Measurements from ENCODE around the gene LRRC59.
A peak's percentile ranks its signal among the peaks of the same experiment; 100 is the strongest.

LRRC59 gene

GRCh38 chr17:50386510-50386909, 10.8 kb downstream of the LRRC59 start:
- no peak for DNase-seq (ENCODE audit: low spot score)

GRCh38 chr17:50382931-50383330, 14.4 kb downstream of the LRRC59 start:
- DNase-seq (ENCODE audit: low spot score): no peak

GRCh38 chr17:50381920-50382319, 15.4 kb downstream of the LRRC59 start:
- no peak for DNase-seq (ENCODE audit: low spot score)

- no peak for DNase-seq (ENCODE audit: low spot score)
Observed at GRCh38 chr17:50381260-50381815, 16.0 kb downstream of the LRRC59 start.

GRCh38 chr17:50380369-50381259, 16.7 kb downstream of the LRRC59 start:
- DNase-seq (ENCODE audit: low spot score): no peak

GRCh38 chr17:50379351-50380132, 17.8 kb downstream of the LRRC59 start:
- no peak for DNase-seq (ENCODE audit: low spot score)

- no peak for DNase-seq (ENCODE audit: low spot score)
Observed at GRCh38 chr17:50375858-50376538, 21.3 kb downstream of the LRRC59 start.

GRCh38 chr17:50373705-50374104, 23.6 kb downstream of the LRRC59 start:
- DNase-seq (ENCODE audit: low spot score): no peak

- peak; percentile 81 for DNase-seq (ENCODE audit: low spot score)
Observed at GRCh38 chr17:50372758-50373556, 24.4 kb downstream of the LRRC59 start, which contains the start of the genes EME1 and MRPL27. Gene EME1 (plus strand): TSS chr17:50373229. CDS start chr17:50375209, 1,980 bp downstream. Gene MRPL27 (minus strand): TSS chr17:50373184. CDS start chr17:50373170, 14 bp downstream.

- DNase-seq (ENCODE audit: low spot score): no peak
Observed at GRCh38 chr17:50372222-50372757, 25.0 kb downstream of the LRRC59 start.

GRCh38 chr17:50371526-50371925, 25.8 kb downstream of the LRRC59 start:
- DNase-seq (ENCODE audit: low spot score): no peak

- DNase-seq (ENCODE audit: low spot score): no peak
Observed at GRCh38 chr17:50370052-50370451, 27.3 kb downstream of the LRRC59 start.

- no peak for DNase-seq (ENCODE audit: low spot score)
Observed at GRCh38 chr17:50367401-50367800, 29.9 kb downstream of the LRRC59 start.

GRCh38 chr17:50365649-50366393, 31.5 kb downstream of the LRRC59 start:
- DNase-seq (ENCODE audit: low spot score): no peak

- DNase-seq (ENCODE audit: low spot score): no peak
Observed at GRCh38 chr17:50365165-50365564, 32.2 kb downstream of the LRRC59 start.

GRCh38 chr17:50364715-50365114, 32.6 kb downstream of the LRRC59 start:
- no peak for DNase-seq (ENCODE audit: low spot score)

- no peak for DNase-seq (ENCODE audit: low spot score)
Observed at GRCh38 chr17:50364061-50364458, 33.3 kb downstream of the LRRC59 start.

GRCh38 chr17:50363217-50364060, 33.9 kb downstream of the LRRC59 start:
- DNase-seq (ENCODE audit: low spot score): no peak

GRCh38 chr17:50362661-50363060, 34.7 kb downstream of the LRRC59 start:
- no peak for DNase-seq (ENCODE audit: low spot score)
